KMS-11 (cell line): ENCODE data around the gene CMSS1.

Experiments used
- H2AFZ ChIP-seq: fragments of 200-600 bp; sonication (generic); 2 replicates; pipeline ENCODE4 v1.6.1; 2016; ENCODE audit warnings: antibody characterized with exemption, mixed run types, low read depth
- H3K27ac ChIP-seq: fragments of 200-600 bp; sonication (generic); 2 replicates; pipeline ENCODE4 v1.6.1; 2016; ENCODE audit warnings: mild to moderate bottlenecking, mixed run types
- H3K27me3 ChIP-seq: fragments of 200-600 bp; sonication (generic); 2 replicates; pipeline ENCODE4 v1.6.1; 2017; ENCODE audit warnings: mild to moderate bottlenecking, low read depth, mixed run types, moderate library complexity; ENCODE audit not compliant: insufficient read depth
- H3K36me3 ChIP-seq: fragments of 200-600 bp; sonication (generic); 2 replicates; pipeline ENCODE4 v1.6.1; 2017; ENCODE audit warnings: mild to moderate bottlenecking, mixed run types; ENCODE audit not compliant: insufficient read depth
- H3K4me1 ChIP-seq: fragments of 200-600 bp; sonication (generic); 2 replicates; pipeline ENCODE4 v1.6.1; 2016; ENCODE audit warnings: mild to moderate bottlenecking, low read depth, mixed run types; ENCODE audit not compliant: poor library complexity, severe bottlenecking
- H3K4me2 ChIP-seq: fragments of 200-600 bp; sonication (generic); 2 replicates; pipeline ENCODE4 v1.7.0; 2016; ENCODE audit warnings: mild to moderate bottlenecking, mixed run types
- H3K4me3 ChIP-seq: fragments of 200-600 bp; sonication (generic); IDR thresholded peaks from 2 replicates; pipeline ENCODE4 v1.6.1; 2017; ENCODE audit warnings: low read depth, low read length, mixed read lengths; ENCODE audit not compliant: insufficient read depth
- H3K79me2 ChIP-seq: fragments of 200-600 bp; sonication (generic); 2 replicates; pipeline ENCODE4 v1.6.1; 2016; ENCODE audit warnings: low read depth, mixed run types; ENCODE audit not compliant: insufficient read depth
- H3K9ac ChIP-seq: fragments of 200-600 bp; sonication (generic); 2 replicates; pipeline ENCODE4 v1.6.1; 2016; ENCODE audit warnings: mild to moderate bottlenecking, mixed run types
- H4K20me1 ChIP-seq: fragments of 200-600 bp; sonication (generic); 2 replicates; pipeline ENCODE4 v1.6.1; 2016; ENCODE audit warnings: mild to moderate bottlenecking, mixed run types; ENCODE audit not compliant: insufficient read depth
- TF ChIP-seq, protein P1 (sequence below): fragments of 200-600 bp; sonication (generic); conservative IDR thresholded peaks from 2 replicates; pipeline ENCODE4 v1.6.1; 2017; ENCODE audit warnings: low read depth, mild to moderate bottlenecking, antibody characterized with exemption, low read length, moderate library complexity, mixed read lengths

Gene CMSS1

DNA sequence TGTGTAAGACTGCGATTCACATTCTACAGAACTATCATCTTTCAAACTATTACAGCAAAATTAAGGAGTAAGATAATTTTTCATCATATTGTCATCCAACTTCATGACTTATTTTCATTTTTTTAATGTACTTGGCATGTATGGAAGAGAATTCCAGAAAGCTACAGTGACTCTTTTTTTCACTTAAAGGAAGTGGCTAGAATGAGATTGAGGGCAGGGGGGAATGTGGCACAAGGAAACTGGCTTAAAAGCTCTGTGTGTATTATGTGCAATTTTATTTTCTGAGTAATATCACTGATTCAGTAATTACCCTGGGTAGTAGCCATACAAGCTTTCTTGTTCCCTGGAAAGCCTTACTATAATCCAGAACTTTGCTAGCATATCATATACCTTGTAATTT lies 202.1 kb downstream of the CMSS1 start:
- no peak overlapping the region for H3K4me3 ChIP-seq
- H2AFZ ChIP-seq = no peak overlapping the region
- TF ChIP-seq, protein P1, sequence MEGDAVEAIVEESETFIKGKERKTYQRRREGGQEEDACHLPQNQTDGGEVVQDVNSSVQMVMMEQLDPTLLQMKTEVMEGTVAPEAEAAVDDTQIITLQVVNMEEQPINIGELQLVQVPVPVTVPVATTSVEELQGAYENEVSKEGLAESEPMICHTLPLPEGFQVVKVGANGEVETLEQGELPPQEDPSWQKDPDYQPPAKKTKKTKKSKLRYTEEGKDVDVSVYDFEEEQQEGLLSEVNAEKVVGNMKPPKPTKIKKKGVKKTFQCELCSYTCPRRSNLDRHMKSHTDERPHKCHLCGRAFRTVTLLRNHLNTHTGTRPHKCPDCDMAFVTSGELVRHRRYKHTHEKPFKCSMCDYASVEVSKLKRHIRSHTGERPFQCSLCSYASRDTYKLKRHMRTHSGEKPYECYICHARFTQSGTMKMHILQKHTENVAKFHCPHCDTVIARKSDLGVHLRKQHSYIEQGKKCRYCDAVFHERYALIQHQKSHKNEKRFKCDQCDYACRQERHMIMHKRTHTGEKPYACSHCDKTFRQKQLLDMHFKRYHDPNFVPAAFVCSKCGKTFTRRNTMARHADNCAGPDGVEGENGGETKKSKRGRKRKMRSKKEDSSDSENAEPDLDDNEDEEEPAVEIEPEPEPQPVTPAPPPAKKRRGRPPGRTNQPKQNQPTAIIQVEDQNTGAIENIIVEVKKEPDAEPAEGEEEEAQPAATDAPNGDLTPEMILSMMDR = no peak
- H3K36me3 ChIP-seq = no peaks in the 10 kb centered on the region
- H3K27me3 ChIP-seq = no peaks in the 10 kb centered on the region
- H3K4me2 ChIP-seq = no peak overlapping the region
- no peaks in the 10 kb centered on the region for H3K4me1 ChIP-seq
- H4K20me1 ChIP-seq = no peaks in the 10 kb centered on the region
- H3K9ac ChIP-seq = no peak overlapping the region
- no peak overlapping the region for H3K27ac ChIP-seq
- no peaks in the 10 kb centered on the region for H3K79me2 ChIP-seq

- no peak overlapping the region for H3K4me3 ChIP-seq
- TF ChIP-seq, protein P1 = no peak
- no peak overlapping the region for H3K27ac ChIP-seq
- no peak overlapping the region for H2AFZ ChIP-seq
- no peak overlapping the region for H3K9ac ChIP-seq
- H3K36me3 ChIP-seq = no peaks in the 10 kb centered on the region
- no peaks in the 10 kb centered on the region for H3K4me1 ChIP-seq
- H4K20me1 ChIP-seq = no peaks in the 10 kb centered on the region
- no peaks in the 10 kb centered on the region for H3K27me3 ChIP-seq
- no peak overlapping the region for H3K4me2 ChIP-seq
- H3K79me2 ChIP-seq = no peaks in the 10 kb centered on the region
These were observed 203.4 kb downstream of the CMSS1 start for GRCh38 chr3:100020876-100021644.

- H3K4me1 ChIP-seq = no peaks in the 10 kb centered on the region
- TF ChIP-seq, protein P1 = no peak
- no peaks in the 10 kb centered on the region for H4K20me1 ChIP-seq
- no peak overlapping the region for H2AFZ ChIP-seq
- no peak overlapping the region for H3K9ac ChIP-seq
- H3K36me3 ChIP-seq = no peaks in the 10 kb centered on the region
- H3K27ac ChIP-seq = no peak overlapping the region
- H3K4me2 ChIP-seq = no peak overlapping the region
- H3K27me3 ChIP-seq = no peaks in the 10 kb centered on the region
- H3K4me3 ChIP-seq = no peak overlapping the region
- no peaks in the 10 kb centered on the region for H3K79me2 ChIP-seq
These were observed 204.8 kb downstream of the CMSS1 start for GRCh38 chr3:100022506-100022905.

DNA sequence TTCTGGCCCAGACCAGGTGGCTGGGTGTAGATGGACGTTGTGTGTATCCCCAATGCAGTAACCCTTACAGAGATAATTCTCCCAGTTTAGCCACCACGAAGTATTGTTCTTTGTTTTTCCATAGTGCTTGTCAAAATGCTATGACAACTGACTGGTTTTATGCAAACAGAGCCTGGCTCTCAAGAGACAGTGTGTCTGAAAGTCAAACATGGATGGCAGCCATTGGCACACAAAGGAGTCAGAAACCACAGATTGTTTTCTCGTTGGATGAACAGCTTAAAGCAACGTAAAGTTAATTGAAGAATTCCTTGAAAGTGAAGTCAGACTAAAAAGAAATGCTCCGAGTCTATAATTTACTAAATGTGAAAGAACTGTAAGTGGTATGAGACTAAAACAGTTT lies 205.5 kb downstream of the CMSS1 start:
- no peak overlapping the region for H2AFZ ChIP-seq
- H3K4me2 ChIP-seq = no peak overlapping the region
- H3K36me3 ChIP-seq = no peaks in the 10 kb centered on the region

More for the DNA sequence above, 205.5 kb downstream of the CMSS1 start:
- H3K79me2 ChIP-seq = no peaks in the 10 kb centered on the region
- H3K27ac ChIP-seq = no peak overlapping the region
- no peaks in the 10 kb centered on the region for H3K4me1 ChIP-seq
- TF ChIP-seq, protein P1 = no peak
- no peak overlapping the region for H3K9ac ChIP-seq
- no peaks in the 10 kb centered on the region for H3K27me3 ChIP-seq
- H4K20me1 ChIP-seq = no peaks in the 10 kb centered on the region
- no peak overlapping the region for H3K4me3 ChIP-seq
